Neural progenitor cell (in vitro differentiated cells): ENCODE data around the gene RPL5. TPM values are rescaled to one million over a fixed set of nuclear protein-coding genes. Genes with fewer than 3 reads are reported as not detected.

Source experiments
- DNase-seq: peaks from one replicate; pipeline ENCODE4 v3.0.0-alpha.2; 2016; ENCODE audit warnings: low spot score
- H2AFZ ChIP-seq: fragments of 200-600 bp; sonication (generic); replicated peaks from 2 replicates; pipeline ENCODE4 v1.6.1; 2016; ENCODE audit warnings: antibody characterized with exemption
- H3F3A ChIP-seq: fragments of 200-600 bp; sonication (generic); 2 replicates; pipeline ENCODE4 v1.6.1; 2016; ENCODE audit warnings: antibody characterized with exemption, low read depth
- H3K27ac ChIP-seq: fragments of 200-600 bp; sonication (generic); 2 replicates; pipeline ENCODE4 v1.5.1; 2016; ENCODE audit warnings: mild to moderate bottlenecking
- H3K27me3 ChIP-seq: fragments of 200-600 bp; sonication (generic); 2 replicates; pipeline ENCODE4 v1.6.1; 2016; ENCODE audit warnings: mild to moderate bottlenecking, moderate library complexity
- H3K36me3 ChIP-seq: fragments of 200-600 bp; sonication (generic); 2 replicates; pipeline ENCODE4 v1.5.1; 2016
- H3K4me1 ChIP-seq: fragments of 200-600 bp; sonication (generic); 2 replicates; pipeline ENCODE4 v1.6.1; 2016; ENCODE audit warnings: mixed run types
- H3K4me2 ChIP-seq: fragments of 200-600 bp; sonication (generic); 2 replicates; pipeline ENCODE4 v1.6.1; 2016
- H3K4me3 ChIP-seq: fragments of 200-600 bp; sonication (generic); 2 replicates; pipeline ENCODE4 v1.5.1; 2016
- H3K79me2 ChIP-seq: fragments of 200-600 bp; sonication (generic); 2 replicates; pipeline ENCODE4 v1.6.1; 2016; ENCODE audit warnings: low read depth
- H3K9ac ChIP-seq: fragments of 200-600 bp; sonication (generic); 2 replicates; pipeline ENCODE4 v1.6.1; 2016
- H3K9me3 ChIP-seq: fragments of 200-600 bp; sonication (generic); 2 replicates; pipeline ENCODE4 v1.5.1; 2016; ENCODE audit warnings: low read depth
- H4K20me1 ChIP-seq: fragments of 200-600 bp; sonication (generic); 2 replicates; pipeline ENCODE4 v1.6.1; 2016; ENCODE audit warnings: low read depth
- H3K27ac Mint-ChIP-seq: 3 replicates; pipeline ENCODE4 v1.8.0; 2021; ENCODE audit warnings: mixed read lengths
- H3K27me3 Mint-ChIP-seq: 2 replicates; pipeline ENCODE4 v1.8.0; 2022; ENCODE audit warnings: low read depth, mild to moderate bottlenecking, inconsistent platforms, moderate library complexity, mixed read lengths; ENCODE audit not compliant: insufficient read depth
- H3K36me3 Mint-ChIP-seq: 3 replicates; pipeline ENCODE4 v1.8.0; 2021; ENCODE audit warnings: mixed read lengths
- H3K4me1 Mint-ChIP-seq: 3 replicates; pipeline ENCODE4 v1.8.0; 2021; ENCODE audit warnings: mixed read lengths
- H3K4me3 Mint-ChIP-seq: 3 replicates; pipeline ENCODE4 v1.8.0; 2021; ENCODE audit warnings: mild to moderate bottlenecking, moderate library complexity, mixed read lengths
- H3K9me3 Mint-ChIP-seq: 3 replicates; pipeline ENCODE4 v1.8.0; 2020; ENCODE audit warnings: mixed read lengths
- EZH2 ChIP-seq: fragments of 200-600 bp; sonication (generic); IDR thresholded peaks from 2 replicates; pipeline ENCODE4 v1.6.1; 2017; ENCODE audit warnings: antibody characterized with exemption, mild to moderate bottlenecking, moderate library complexity
- EZH2phosphoT487 ChIP-seq: fragments of 200-600 bp; sonication (generic); IDR thresholded peaks from 2 replicates; pipeline ENCODE4 v1.6.1; 2017; ENCODE audit warnings: antibody characterized with exemption
- total RNA-seq: library from RNA; depleted of rRNA; stranded (reverse); fragments of >200 nt; gene quantifications from 2 replicates; pipeline ENCODE4 v1.2.3, GENCODE V29; 2015; ENCODE audit warnings: low replicate concordance
- TF ChIP-seq, protein P1 (sequence below): fragments of 200-600 bp; sonication (generic); IDR thresholded peaks from 2 replicates; pipeline ENCODE4 v1.5.1; 2017; ENCODE audit warnings: antibody characterized with exemption, mild to moderate bottlenecking

RPL5 gene
- total RNA-seq, 1 donor from 2014 or later = 3,732 TPM

DNA sequence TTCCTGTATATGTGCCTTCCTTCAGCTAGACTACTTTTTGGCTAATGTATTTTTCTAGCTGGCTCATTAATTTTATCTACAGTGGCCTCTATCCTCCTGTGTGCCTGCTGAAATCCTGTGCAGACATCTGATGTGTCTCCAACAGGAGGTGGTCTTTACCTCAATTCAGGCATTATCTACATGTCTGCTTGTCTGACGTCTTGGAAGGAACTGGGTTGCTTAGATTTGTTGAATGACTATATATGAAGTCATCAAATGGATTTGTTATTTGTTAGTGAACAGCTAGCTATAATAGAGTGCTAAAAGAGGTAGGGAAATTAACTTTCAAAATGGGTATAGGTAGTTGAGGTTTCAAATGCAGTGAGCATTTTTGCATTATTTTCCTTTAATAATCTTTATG is 6.7 kb downstream of the RPL5 start:
- Histone ChIP-seq H3K4me1 (peaks cover 15% of the 10 kb centered on the region), H3K4me2 (no peak overlapping the region), H3K27me3 (no peaks in the 10 kb centered on the region), H4K20me1 (peaks cover 79% of the 10 kb centered on the region), H3K4me3 (no peak overlapping the region), H3K27ac (no peak overlapping the region), H3K9ac (no peak overlapping the region), H2AFZ (no peak overlapping the region), H3F3A (peaks cover 86% of the 10 kb centered on the region), H3K36me3 (peaks cover 63% of the 10 kb centered on the region), H3K79me2 (peaks cover 78% of the 10 kb centered on the region), H3K9me3 (no peaks in the 10 kb centered on the region)
- no peak overlapping the region for H3K4me3 Mint-ChIP-seq
- peaks cover 22% of the 10 kb centered on the region for H3K4me1 Mint-ChIP-seq
- H3K36me3 Mint-ChIP-seq = peaks cover 65% of the 10 kb centered on the region
- H3K9me3 Mint-ChIP-seq = no peaks in the 10 kb centered on the region
- TF ChIP-seq, protein P1, sequence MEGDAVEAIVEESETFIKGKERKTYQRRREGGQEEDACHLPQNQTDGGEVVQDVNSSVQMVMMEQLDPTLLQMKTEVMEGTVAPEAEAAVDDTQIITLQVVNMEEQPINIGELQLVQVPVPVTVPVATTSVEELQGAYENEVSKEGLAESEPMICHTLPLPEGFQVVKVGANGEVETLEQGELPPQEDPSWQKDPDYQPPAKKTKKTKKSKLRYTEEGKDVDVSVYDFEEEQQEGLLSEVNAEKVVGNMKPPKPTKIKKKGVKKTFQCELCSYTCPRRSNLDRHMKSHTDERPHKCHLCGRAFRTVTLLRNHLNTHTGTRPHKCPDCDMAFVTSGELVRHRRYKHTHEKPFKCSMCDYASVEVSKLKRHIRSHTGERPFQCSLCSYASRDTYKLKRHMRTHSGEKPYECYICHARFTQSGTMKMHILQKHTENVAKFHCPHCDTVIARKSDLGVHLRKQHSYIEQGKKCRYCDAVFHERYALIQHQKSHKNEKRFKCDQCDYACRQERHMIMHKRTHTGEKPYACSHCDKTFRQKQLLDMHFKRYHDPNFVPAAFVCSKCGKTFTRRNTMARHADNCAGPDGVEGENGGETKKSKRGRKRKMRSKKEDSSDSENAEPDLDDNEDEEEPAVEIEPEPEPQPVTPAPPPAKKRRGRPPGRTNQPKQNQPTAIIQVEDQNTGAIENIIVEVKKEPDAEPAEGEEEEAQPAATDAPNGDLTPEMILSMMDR = no peak
- H3K27me3 Mint-ChIP-seq = no peaks in the 10 kb centered on the region
- no peak for DNase-seq
- no peak overlapping the region for H3K27ac Mint-ChIP-seq

DNA sequence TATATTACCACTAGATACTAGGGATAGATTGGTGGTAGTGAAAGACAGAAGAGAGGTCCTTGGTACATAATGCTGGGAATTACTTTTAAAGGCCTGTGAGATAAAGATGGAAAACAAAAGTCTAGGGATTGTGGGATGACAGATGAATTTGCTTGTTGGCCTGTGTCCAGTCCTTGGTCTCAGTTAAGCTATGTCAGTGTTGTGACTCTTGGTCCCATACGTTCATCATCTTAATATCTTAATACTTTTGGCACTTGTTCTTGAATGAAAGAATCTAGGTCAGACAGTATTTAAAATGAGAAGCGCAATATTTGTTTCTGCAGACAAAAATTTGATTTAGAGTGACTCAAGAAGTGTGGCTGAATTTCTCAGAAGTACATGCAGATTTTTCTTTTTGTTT is 7.6 kb downstream of the RPL5 start:
- Histone ChIP-seq H3K9me3 (no peaks in the 10 kb centered on the region), H3K4me2 (no peak overlapping the region), H3K27ac (no peak overlapping the region), H3K36me3 (peaks cover 61% of the 10 kb centered on the region), H3K4me3 (no peak overlapping the region), H3F3A (peaks cover 87% of the 10 kb centered on the region), H4K20me1 (peaks cover 69% of the 10 kb centered on the region), H3K9ac (no peak overlapping the region), H3K79me2 (peaks cover 69% of the 10 kb centered on the region), H3K27me3 (no peaks in the 10 kb centered on the region), H3K4me1 (peaks cover 6% of the 10 kb centered on the region), H2AFZ (no peak overlapping the region)
- Mint-ChIP-seq H3K36me3 (peaks cover 69% of the 10 kb centered on the region), H3K4me3 (no peak overlapping the region), H3K27me3 (no peaks in the 10 kb centered on the region), H3K27ac (no peak overlapping the region), H3K4me1 (peaks cover 23% of the 10 kb centered on the region), H3K9me3 (no peaks in the 10 kb centered on the region)
- no peak for DNase-seq
- TF ChIP-seq EZH2phosphoT487 (no peak), EZH2 (no peak)
- TF ChIP-seq, protein P1 = no peak

DNA sequence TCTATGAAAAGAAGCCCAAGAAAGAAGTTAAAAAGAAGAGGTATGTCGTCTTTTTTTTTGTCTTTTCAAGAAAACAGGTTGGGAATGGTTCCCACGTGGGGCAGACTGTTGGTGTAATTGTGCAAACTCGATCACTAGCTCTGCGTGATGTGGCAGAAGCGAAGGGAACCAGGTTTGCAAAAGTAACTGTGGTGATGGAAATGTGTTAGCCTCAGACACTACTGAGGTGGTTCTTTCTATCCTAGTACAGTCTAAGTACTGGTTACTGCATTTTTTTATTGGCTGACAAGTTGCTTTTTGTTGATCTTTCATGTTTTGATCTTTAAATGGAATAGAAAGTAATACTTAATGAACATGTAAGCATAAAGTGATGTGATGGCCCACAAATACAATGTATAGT is 8.8 kb downstream of the RPL5 start:
- peaks cover 57% of the 10 kb centered on the region for H3K79me2 ChIP-seq
- peaks cover 14% of the 10 kb centered on the region for H3K4me1 Mint-ChIP-seq
- H3K4me3 Mint-ChIP-seq = no peak overlapping the region
- H3K27ac ChIP-seq = no peak overlapping the region
- H3K27ac Mint-ChIP-seq = no peak overlapping the region
- H3K4me3 ChIP-seq = no peak overlapping the region
- H3K4me1 ChIP-seq = no peaks in the 10 kb centered on the region
- H3K36me3 ChIP-seq = peaks cover 55% of the 10 kb centered on the region
- H3K9me3 ChIP-seq = no peaks in the 10 kb centered on the region
- no peaks in the 10 kb centered on the region for H3K27me3 ChIP-seq
- H2AFZ ChIP-seq = no peak overlapping the region
- no peaks in the 10 kb centered on the region for H3K27me3 Mint-ChIP-seq
- no peaks in the 10 kb centered on the region for H3K9me3 Mint-ChIP-seq
- TF ChIP-seq, protein P1 = no peak
- TF ChIP-seq EZH2phosphoT487 = no peak
- no peak for TF ChIP-seq EZH2
- peaks cover 60% of the 10 kb centered on the region for H3K36me3 Mint-ChIP-seq
- H3F3A ChIP-seq = peaks cover 86% of the 10 kb centered on the region
- no peak overlapping the region for H3K4me2 ChIP-seq
- DNase-seq = no peak
- peaks cover 58% of the 10 kb centered on the region for H4K20me1 ChIP-seq
- H3K9ac ChIP-seq = no peak overlapping the region
